GM21619 (cell line): ENCODE data around the gene NEURL1B.
"Not testable (repeated sequence)": the region's sequence is repeated elsewhere in the genome, so short reads cannot be mapped to it uniquely, and the experiment has no call there.

Experiments used
- ATAC-seq: cut with Tn5 transposase; IDR thresholded peaks from one replicate; pipeline ENCODE4 v1.9.1; 2021; ENCODE audit not compliant: unreplicated experiment

The NEURL1B gene

GRCh38 chr5:172648755-172649154 is 7.7 kb downstream of the NEURL1B start:
- no peak for ATAC-seq

GRCh38 chr5:172656496-172656895 is 15.4 kb downstream of the NEURL1B start:
- ATAC-seq = not testable (repeated sequence)

- not testable (repeated sequence) for ATAC-seq
Observed at GRCh38 chr5:172657524-172658233, 16.6 kb downstream of the NEURL1B start.

- ATAC-seq = no peak
Observed at GRCh38 chr5:172658391-172658790, 17.3 kb downstream of the NEURL1B start.

GRCh38 chr5:172658961-172659501 is 18.0 kb downstream of the NEURL1B start:
- ATAC-seq = no peak

DNA sequence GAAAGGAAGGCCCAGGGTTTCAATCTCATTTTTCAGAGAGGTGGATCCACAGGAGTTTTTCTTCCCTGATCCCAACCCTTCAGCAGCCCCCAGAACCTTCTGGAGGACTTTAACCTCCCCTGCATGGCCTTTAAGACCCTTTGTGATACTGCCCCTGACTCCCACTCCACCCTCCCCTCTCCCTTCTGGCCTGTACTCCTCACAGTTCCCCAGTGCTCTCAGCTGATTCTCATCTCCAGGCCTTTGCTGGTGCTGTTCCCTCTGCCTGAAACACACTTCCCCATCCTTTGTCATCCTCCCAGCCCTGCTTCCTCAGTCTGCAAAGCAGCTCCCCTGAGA is 18.5 kb downstream of the NEURL1B start:
- no peak for ATAC-seq

- no peak for ATAC-seq
Observed at GRCh38 chr5:172659909-172660628, 19.0 kb downstream of the NEURL1B start.

DNA sequence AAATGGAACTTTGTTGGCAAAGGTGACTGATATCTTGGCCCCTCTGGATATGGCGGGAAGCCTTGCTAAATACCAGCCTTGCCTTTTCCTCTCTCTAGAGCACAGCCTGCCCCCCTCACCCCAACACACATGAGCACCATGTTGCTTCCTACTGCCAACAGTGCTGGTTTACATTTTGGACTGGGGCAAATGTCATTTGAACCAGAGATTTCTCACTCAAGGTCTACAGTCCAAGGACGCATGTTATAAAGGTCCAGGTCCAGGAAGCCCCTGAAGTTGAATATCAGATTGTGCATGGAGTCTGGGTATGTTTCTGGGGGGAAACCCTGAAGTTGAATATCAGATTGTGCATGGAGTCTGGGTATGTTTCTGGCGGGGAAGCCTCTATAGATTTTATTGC is 19.9 kb downstream of the NEURL1B start:
- ATAC-seq = no peak

DNA sequence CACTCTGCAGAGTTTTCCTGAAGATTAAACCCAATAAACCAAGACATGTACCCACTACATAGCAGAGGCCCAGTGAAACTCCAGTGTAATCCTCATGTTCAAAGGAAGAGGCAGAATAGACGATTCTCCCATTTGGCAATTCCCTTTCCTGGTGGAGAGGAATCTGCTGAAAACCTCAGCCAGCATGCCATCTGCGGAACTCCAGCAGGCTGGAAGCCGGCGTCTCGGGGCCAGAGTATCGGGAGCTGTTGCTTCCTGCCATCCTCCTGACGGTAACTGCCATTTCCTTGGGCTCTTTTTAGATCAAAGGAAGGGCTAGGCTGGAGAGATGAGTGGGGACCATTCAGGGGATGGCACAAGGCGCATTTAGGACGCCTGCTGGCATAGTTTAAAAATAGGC is 20.5 kb downstream of the NEURL1B start:
- ATAC-seq = no peak

GRCh38 chr5:172662596-172662995 is 21.5 kb downstream of the NEURL1B start:
- ATAC-seq = no peak

DNA sequence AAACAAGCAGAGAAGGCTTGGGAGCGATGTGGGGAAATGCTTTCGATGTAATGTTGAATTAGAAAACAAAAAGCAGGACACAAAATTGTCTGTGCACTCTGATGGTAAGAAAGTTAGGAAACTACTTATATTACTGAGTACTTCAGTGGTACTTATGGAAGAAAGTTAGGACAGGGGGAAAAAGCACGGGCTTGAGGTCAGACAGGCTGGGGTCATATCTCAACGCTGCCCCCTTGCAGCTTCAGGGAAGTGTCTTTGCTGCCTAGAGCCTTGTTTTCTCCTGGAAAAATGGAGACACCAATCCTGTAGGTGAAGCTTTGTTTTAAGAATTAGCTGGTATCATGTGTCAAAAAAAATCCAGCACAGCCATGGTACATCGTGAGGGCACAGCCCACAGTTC is 23.0 kb downstream of the NEURL1B start:
- ATAC-seq = no peak

DNA sequence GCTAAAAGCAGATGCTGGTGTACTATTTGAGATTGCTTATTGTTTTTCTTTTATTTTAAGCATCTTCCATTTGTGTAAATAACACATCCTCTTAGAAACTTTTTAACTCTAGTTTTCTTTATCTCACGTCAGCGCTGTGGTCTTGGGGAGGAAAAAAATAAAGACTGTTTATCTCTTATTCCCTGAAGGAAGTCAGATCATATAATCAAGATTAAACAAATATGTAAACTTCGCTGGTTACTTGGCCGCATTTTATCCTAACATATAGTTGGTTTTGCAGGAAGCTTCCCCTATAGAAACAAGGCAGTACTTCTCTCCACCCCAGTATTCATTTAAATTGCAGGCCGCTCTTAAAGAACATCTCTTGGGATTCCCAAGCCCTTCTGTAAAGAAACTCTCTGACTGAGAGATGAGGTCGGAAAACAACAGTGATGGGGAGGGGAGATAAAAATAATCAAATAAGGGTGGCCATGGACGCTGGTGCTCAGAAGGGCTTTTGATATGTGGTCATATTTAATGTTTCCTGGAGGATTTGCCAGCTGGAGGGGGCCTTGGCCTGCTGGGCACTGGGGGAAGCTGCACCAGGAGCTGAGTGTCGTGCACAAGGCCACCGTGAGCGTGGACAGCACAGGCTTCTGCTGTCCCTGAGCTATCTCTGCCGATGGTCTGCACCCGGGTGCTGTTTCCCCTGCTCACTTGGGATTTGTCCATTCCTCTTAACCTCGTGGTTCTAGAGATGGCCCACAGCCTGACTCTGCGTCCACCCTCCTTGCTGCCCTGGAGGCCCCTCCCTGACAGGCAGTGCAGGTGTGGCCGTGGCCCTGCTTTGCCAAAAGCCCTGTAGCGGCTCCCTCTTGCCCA is 23.8 kb downstream of the NEURL1B start:
- no peak for ATAC-seq

DNA sequence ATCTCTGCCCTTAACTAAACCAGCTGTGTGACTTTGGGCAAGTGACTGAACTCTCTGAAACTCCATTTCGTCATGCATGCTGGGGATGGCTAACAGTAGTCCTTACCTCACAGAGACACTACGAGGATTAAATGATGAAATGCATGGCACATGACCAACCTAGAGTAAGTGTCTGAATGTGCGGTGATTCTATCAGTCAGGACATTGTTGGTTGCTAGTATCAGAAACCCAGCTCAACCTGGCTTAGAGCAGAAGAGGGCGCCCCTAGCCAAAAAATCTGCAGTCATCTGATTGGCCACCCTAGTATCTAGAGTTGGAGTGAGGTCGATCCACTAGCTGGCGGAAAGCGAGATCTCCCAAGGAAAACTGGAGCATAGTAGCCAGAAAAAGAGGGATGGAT is 25.2 kb downstream of the NEURL1B start:
- ATAC-seq = no peak

DNA sequence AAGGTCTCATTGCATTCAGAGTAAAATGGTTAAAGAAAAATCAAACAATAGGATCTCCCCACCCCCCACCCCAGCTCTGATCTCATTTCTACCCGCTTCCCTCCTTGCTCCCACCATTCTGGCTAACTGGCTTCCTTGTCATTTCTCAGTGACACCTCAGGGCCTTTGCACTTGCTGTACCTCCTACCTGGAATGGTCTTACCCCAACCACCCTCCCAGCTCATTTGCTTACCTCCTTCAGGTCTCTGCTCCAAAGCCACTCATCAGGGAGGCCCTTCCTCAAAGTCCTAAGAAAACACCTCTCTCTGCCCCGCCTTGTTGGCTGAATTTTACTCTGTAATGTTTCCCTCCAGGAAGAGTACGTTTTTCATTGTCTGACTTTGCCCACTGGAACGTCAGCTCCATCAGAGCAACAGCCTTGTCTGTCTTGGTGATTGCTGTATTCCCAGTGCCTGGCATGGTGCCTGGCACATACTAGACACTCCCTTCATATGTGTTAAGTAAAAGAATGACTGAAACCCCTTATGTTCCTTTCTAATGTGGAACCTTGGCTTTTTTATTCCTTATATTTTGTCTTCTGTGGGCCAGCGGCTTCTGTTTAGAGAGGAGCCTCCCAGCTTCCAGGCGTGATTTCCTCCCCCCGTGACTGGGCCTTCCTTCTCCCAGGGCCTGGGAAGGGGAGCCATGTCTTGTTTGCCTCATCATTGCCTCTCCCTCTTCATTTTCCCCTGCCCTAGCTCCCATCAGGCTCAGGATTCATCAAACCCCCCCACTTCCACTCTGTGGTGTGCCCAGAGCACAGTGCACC is 26.9 kb downstream of the NEURL1B start:
- ATAC-seq = no peak

GRCh38 chr5:172668594-172669071 is 27.6 kb downstream of the NEURL1B start:
- ATAC-seq = no peak

DNA sequence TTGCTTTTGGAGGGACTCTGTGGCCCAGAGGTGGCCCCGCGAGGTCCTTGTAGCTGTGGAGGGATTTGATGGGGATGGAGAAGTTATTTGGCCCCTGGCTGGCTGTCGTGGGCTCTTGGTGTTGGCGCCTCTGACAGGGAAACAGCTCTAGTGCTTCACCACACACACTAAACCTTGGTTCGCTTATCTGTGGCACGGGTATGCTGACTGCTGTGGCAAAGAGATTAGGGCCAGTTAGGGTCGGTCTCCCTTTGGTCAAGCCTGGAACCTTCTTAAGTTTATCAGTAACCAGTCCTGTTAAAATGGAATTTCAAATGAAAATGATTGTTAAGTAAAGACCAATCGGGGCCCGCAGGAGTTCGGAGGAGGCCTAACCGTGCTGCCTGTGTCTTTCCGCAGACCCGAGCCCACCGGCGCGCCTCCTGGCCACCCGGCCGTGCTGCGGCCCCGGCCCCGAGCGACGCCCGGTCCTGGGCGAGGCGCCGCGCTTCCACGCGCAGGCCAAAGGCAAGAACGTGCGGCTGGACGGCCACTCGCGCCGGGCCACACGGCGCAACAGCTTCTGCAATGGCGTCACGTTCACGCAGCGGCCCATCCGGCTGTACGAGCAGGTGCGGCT is 28.4 kb downstream of the NEURL1B start:
- no peak for ATAC-seq

GRCh38 chr5:172670005-172670402 is 28.9 kb downstream of the NEURL1B start:
- ATAC-seq = no peak

GRCh38 chr5:172670444-172670843 is 29.4 kb downstream of the NEURL1B start:
- no peak for ATAC-seq

DNA sequence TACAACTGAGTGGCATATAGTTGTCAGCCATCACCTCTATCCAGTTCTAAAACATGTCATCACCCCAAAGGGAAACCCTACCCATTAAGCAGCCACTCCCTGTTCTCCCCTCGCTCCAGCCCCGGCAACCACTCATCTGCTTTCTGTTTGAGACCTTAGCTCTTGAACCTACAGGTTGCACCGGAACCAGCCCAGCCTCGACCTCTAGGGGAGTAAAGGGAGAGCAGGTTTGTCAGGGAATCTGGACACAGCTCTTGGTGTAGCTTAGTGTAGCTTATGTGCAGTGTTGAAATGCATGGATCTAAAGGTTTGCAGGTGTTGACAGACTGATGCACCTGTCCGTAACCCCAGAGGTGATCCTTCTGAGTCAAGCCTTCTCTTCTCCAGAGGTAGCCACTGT is 30.0 kb downstream of the NEURL1B start:
- no peak for ATAC-seq

- no peak for ATAC-seq
Observed at GRCh38 chr5:172672681-172673080, 31.6 kb downstream of the NEURL1B start.
